OCI-LY3 (cell line): ENCODE data around the gene SRP14.

Experiments used
- CTCF ChIP-seq: fragments of 200-600, 300-600 bp; sonication (generic); IDR thresholded peaks from 2 replicates; pipeline ENCODE4 v1.5.1; 2014; ENCODE audit warnings: antibody characterized with exemption, low read length, low read depth
- EZH2phosphoT487 ChIP-seq: fragments of 200-600 bp; shearing (Covaris generic); IDR thresholded peaks from 2 replicates; pipeline ENCODE4 v1.6.1; 2018; ENCODE audit warnings: antibody characterized with exemption, mixed run types, low read depth

DNA sequence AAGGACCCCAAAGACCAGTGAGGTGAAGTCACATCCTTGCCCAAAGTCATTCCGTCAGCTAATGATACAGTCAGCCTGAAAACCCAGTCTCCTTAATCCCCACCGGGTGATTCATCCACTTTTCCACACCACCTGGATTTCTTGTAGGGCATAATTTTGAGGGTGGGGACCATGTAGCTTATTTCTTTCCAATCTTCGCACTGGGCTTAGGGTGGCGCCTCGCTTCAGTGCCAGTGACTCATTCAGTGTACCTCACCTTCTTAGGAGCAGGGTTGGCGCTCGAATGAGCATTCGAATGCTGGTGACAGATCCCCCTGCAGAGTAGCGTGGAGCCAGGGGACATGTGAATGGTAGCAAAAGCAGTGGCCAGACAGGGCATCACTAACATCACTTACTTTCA, 45.7 kb upstream of the SRP14 start:
- no peak for TF ChIP-seq CTCF
- no peak for TF ChIP-seq EZH2phosphoT487
